ENCODE measurements around the gene MAFF.
"Not testable (repeated sequence)": the region's sequence is repeated elsewhere in the genome, so short reads cannot be mapped to it uniquely, and the experiment has no call there.

MAFF gene

GRCh38 chr22:38177926-38178604 is 23.7 kb upstream of the MAFF start:
- no peak for DNase-seq

GRCh38 chr22:38178605-38178937 is 23.2 kb upstream of the MAFF start:
- DNase-seq = not testable (repeated sequence)

- peak; percentile 76 for DNase-seq
Measured at GRCh38 chr22:38180841-38181452, 20.8 kb upstream of the MAFF start.

- peak; percentile 99 for DNase-seq
Measured at GRCh38 chr22:38181453-38182200, 20.2 kb upstream of the MAFF start, which contains the start of gene PLA2G6. TSS of gene PLA2G6 (minus strand) at chr22:38181830. CDS start at chr22:38169426, 12,404 bp downstream.

GRCh38 chr22:38184788-38185187 is 17.0 kb upstream of the MAFF start:
- no peak for DNase-seq

GRCh38 chr22:38186429-38186828 is 15.4 kb upstream of the MAFF start:
- DNase-seq = no peak

GRCh38 chr22:38187413-38188212 is 14.2 kb upstream of the MAFF start:
- no peak for DNase-seq

- DNase-seq = no peak
Measured at GRCh38 chr22:38189104-38189503, 12.7 kb upstream of the MAFF start.

GRCh38 chr22:38190581-38190980 is 11.2 kb upstream of the MAFF start:
- no peak for DNase-seq

GRCh38 chr22:38191055-38191454 is 10.7 kb upstream of the MAFF start:
- no peak for DNase-seq

- no peak for DNase-seq
Measured at GRCh38 chr22:38191731-38192474, 9.9 kb upstream of the MAFF start.

GRCh38 chr22:38192475-38192863 is 9.3 kb upstream of the MAFF start:
- no peak for DNase-seq

GRCh38 chr22:38193580-38193979 is 8.2 kb upstream of the MAFF start:
- no peak for DNase-seq

- no peak for DNase-seq
Measured at GRCh38 chr22:38196791-38197419, 4.9 kb upstream of the MAFF start.

- DNase-seq = no peak
Measured at GRCh38 chr22:38199826-38200559, 1.8 kb upstream of the MAFF start.

- no peak for DNase-seq
Measured at GRCh38 chr22:38201371-38201710, 453 bp upstream of the MAFF start.

GRCh38 chr22:38202437-38203089 is 769 bp downstream of the MAFF start:
- DNase-seq = peak; percentile 87

- DNase-seq = peak; percentile 79
Measured at GRCh38 chr22:38203090-38203810, 1.5 kb downstream of the MAFF start.

- no peak for DNase-seq
Measured at GRCh38 chr22:38203855-38204514, 2.2 kb downstream of the MAFF start.

GRCh38 chr22:38204784-38205183 is 3.0 kb downstream of the MAFF start:
- no peak for DNase-seq

All from RPMI8226 (cell line).